ENCODE measurements around the gene CDCA8.

The CDCA8 gene

GRCh38 chr1:37714226-37714625 is 21.9 kb downstream of the CDCA8 start:
- TF ChIP-seq CTCF (IDR thresholded peaks at IDR 0.05; ENCODE audit: insufficient read depth, low read depth, low read length, missing control alignments): no peak
- DNase-seq (ENCODE audit: low read depth): no peak
- H3K4me3 ChIP-seq (ENCODE audit: low read depth, low read length): no peak overlapping the region

DNA sequence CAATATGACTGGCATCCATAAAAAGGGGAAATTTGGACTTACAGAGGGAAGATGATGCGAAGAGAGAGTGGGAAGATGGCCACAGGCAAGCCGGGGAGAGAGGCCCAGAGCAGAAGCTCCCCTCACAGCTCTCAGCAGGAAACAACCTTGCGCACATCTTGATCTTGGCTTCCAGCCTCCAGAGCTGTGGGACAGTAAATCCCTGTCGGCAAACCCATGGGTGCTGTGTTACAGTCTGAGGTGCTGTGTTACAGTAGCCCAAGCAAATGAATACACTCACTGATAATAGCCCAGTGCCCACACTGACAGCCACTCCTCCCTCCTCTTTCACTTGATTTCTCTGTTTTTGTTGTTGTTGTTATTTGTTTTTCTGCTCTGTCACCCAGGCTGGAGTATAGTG is 22.4 kb downstream of the CDCA8 start:
- DNase-seq (ENCODE audit: low read depth): no peak
- TF ChIP-seq CTCF (IDR thresholded peaks at IDR 0.05; ENCODE audit: insufficient read depth, low read depth, low read length, missing control alignments): no peak
- no peak overlapping the region for H3K4me3 ChIP-seq (ENCODE audit: low read depth, low read length)

DNA sequence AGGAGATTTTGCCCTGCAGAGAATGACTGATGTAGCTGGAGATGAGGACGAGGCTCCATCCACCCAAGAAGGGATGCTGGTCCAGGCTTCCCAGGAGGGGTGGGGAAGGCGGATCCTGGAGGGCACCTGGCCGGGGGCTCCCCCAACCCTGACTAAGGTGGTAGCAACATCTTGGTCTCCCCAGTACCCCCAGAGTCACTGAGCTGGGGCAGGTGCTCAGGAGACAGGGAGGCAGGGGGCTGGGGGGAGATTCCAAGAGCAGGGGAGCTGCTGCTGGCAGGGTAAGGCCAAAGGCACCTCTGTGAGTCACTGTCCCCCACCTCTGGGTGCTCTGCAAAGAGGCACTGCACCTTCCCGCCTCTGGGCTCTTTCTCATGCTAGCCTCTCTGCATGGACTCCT is 24.0 kb downstream of the CDCA8 start:
- TF ChIP-seq CTCF (IDR thresholded peaks at IDR 0.05; ENCODE audit: insufficient read depth, low read depth, low read length, missing control alignments): no peak
- H3K4me3 ChIP-seq (ENCODE audit: low read depth, low read length): no peak overlapping the region
- DNase-seq (ENCODE audit: low read depth): no peak

GRCh38 chr1:37717631-37718030 is 25.3 kb downstream of the CDCA8 start:
- DNase-seq (ENCODE audit: low read depth): no peak
- no peak for TF ChIP-seq CTCF (IDR thresholded peaks at IDR 0.05; ENCODE audit: insufficient read depth, low read depth, low read length, missing control alignments)
- no peak overlapping the region for H3K4me3 ChIP-seq (ENCODE audit: low read depth, low read length)

DNA sequence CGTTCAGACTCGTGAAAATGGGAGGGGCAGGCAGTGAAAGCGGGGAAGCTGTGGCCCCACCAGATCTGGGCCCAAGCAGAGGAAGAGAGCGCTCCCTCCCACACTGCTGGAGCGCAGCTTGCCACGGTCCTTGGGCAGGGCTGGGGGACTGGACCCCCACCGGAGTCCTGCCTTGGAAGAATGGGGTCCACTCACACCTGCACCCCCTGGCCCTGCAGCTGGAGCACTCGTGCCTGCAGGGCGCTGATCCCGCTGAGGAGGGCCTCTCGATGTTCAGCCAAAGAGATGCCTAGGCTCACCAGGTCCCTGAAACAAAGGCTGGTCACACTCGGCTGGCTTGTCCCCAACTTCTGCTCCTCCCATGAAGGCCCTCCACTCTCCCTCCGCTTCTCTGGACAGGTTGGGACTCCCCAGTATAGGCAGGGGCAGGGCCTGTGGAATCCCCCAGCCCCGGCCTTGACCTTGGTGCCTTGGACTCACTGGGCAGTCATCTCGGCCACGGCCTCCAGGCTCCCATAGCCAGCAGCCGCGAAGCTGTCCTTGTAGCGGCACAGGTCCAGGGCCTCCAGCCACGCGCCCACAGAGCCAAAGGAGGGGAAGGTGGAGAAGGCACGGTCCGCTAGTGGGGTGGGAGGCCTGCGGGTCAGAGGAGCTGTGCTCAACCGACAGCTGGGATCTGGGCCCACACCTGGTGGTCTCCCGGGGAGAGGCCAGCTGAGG is 26.0 kb downstream of the CDCA8 start:
- no peak overlapping the region for H3K4me3 ChIP-seq (ENCODE audit: low read depth, low read length)
- no peak for DNase-seq (ENCODE audit: low read depth)
- TF ChIP-seq CTCF (IDR thresholded peaks at IDR 0.05; ENCODE audit: insufficient read depth, low read depth, low read length, missing control alignments): no peak

- no peak for DNase-seq (ENCODE audit: low read depth)
- no peak for TF ChIP-seq CTCF (IDR thresholded peaks at IDR 0.05; ENCODE audit: insufficient read depth, low read depth, low read length, missing control alignments)
These were observed 26.7 kb downstream of the CDCA8 start for GRCh38 chr1:37718901-37719571.

More at GRCh38 chr1:37718901-37719571, 26.7 kb downstream of the CDCA8 start:
- no peak overlapping the region for H3K4me3 ChIP-seq (ENCODE audit: low read depth, low read length)

Data from GM12865 (cell line).